Measurements from ENCODE around the gene SCN2B.

SCN2B gene

GRCh38 chr11:118168316-118168715, 8.1 kb downstream of the SCN2B start:
- no peak overlapping the region for H3K4me3 ChIP-seq (ENCODE audit: low read length)
- no peak for DNase-seq (ENCODE audit: low read depth)
- TF ChIP-seq, protein P1, sequence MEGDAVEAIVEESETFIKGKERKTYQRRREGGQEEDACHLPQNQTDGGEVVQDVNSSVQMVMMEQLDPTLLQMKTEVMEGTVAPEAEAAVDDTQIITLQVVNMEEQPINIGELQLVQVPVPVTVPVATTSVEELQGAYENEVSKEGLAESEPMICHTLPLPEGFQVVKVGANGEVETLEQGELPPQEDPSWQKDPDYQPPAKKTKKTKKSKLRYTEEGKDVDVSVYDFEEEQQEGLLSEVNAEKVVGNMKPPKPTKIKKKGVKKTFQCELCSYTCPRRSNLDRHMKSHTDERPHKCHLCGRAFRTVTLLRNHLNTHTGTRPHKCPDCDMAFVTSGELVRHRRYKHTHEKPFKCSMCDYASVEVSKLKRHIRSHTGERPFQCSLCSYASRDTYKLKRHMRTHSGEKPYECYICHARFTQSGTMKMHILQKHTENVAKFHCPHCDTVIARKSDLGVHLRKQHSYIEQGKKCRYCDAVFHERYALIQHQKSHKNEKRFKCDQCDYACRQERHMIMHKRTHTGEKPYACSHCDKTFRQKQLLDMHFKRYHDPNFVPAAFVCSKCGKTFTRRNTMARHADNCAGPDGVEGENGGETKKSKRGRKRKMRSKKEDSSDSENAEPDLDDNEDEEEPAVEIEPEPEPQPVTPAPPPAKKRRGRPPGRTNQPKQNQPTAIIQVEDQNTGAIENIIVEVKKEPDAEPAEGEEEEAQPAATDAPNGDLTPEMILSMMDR (conservative IDR thresholded peaks at IDR 0.05; ENCODE audit: low read depth, low read length), result no peak

- no peak overlapping the region for H3K4me3 ChIP-seq (ENCODE audit: low read length)
- no peak for DNase-seq (ENCODE audit: low read depth)
- TF ChIP-seq, protein P1 (conservative IDR thresholded peaks at IDR 0.05; ENCODE audit: low read depth, low read length), result no peak
Observed at GRCh38 chr11:118167906-118168305, 8.5 kb downstream of the SCN2B start.

- no peak for DNase-seq (ENCODE audit: low read depth)
- TF ChIP-seq, protein P1 (conservative IDR thresholded peaks at IDR 0.05; ENCODE audit: low read depth, low read length), result no peak
- H3K4me3 ChIP-seq (ENCODE audit: low read length), result no peak overlapping the region
Observed at GRCh38 chr11:118167253-118167652, 9.2 kb downstream of the SCN2B start.

DNA sequence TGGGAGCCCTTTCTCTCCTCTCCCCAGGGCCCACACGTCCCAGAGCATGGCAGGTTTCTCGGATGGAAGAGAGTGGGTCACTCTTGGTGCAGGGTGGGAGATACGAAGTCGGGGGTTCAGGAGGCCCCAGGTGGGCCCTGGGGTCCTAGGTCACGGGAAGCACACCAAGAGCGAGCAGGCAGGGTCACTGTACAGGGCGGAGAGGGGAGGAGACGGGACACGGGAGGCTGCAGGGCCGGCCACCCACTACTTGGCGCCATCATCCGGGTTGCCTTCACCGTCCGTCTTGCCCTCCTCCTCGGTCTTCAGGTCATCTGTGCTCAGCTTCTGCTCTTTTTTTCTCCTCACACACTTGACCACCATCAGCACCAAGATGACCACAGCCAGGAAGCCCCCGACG, 9.8 kb downstream of the SCN2B start:
- TF ChIP-seq, protein P1 (conservative IDR thresholded peaks at IDR 0.05; ENCODE audit: low read depth, low read length), result no peak
- no peak overlapping the region for H3K4me3 ChIP-seq (ENCODE audit: low read length)
- DNase-seq (ENCODE audit: low read depth), result no peak

- TF ChIP-seq, protein P1 (conservative IDR thresholded peaks at IDR 0.05; ENCODE audit: low read depth, low read length), result no peak
- DNase-seq (ENCODE audit: low read depth), result no peak
- H3K4me3 ChIP-seq (ENCODE audit: low read length), result no peak overlapping the region
Observed at GRCh38 chr11:118164885-118165284, 11.6 kb downstream of the SCN2B start.

DNA sequence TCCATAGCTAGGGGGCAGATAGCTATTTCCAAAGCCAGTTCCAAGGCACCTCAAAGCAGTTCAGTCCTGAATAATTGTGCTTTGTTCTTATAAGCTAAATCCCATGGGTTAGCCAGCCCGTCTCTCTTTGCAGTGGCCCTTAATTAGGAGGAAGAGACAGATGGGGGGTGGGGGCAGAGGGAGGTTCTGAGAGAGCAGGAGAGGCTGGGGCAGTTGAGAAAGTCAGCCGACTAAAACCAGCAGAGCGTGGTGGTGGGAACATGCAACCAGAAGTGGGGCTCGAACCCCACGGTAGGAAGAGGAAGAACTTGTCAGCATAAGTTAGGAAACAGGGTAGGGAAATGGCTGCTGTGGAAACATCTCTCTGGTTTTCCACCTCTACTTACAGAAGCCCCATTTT, 12.9 kb downstream of the SCN2B start:
- TF ChIP-seq, protein P1 (conservative IDR thresholded peaks at IDR 0.05; ENCODE audit: low read depth, low read length), result no peak
- H3K4me3 ChIP-seq (ENCODE audit: low read length), result no peak overlapping the region
- no peak for DNase-seq (ENCODE audit: low read depth)

- H3K4me3 ChIP-seq (ENCODE audit: low read length), result no peak overlapping the region
- TF ChIP-seq, protein P1 (conservative IDR thresholded peaks at IDR 0.05; ENCODE audit: low read depth, low read length), result no peak
- DNase-seq (ENCODE audit: low read depth), result no peak
Observed at GRCh38 chr11:118162846-118163245, 13.6 kb downstream of the SCN2B start.

Measured in retinal pigment epithelial cell (primary cell).